Left ventricle myocardium superior (tissue), 1 donor: ENCODE data around the gene ICAM1. TPM values are rescaled to one million over a fixed set of nuclear protein-coding genes. Genes with fewer than 3 reads are reported as not detected.
A peak's percentile ranks its signal among the peaks of the same experiment; 100 is the strongest.
"Not testable (repeated sequence)": the region's sequence is repeated elsewhere in the genome, so short reads cannot be mapped to it uniquely, and the experiment has no call there.

Experiments used
- ATAC-seq: fragments of 200-7000 bp; cut with Tn5 transposase; one replicate; pipeline ENCODE4 v1.9.1; 2020; ENCODE audit warnings: mild to moderate bottlenecking, moderate library complexity
- DNase-seq: peaks from one replicate; pipeline ENCODE4 v3.0.0-alpha.2; 2020
- intact Hi-C: fragments of 100-400 bp; cut with micrococcal nuclease; formaldehyde crosslinking; loops from one replicate; pipeline ENCODE4 v1.11.0; 2022
- total RNA-seq: library from RNA; stranded (reverse); fragmentation: NEBNext Ultra II Directional; extraction: Animal tissue kit (Norgen Biotek cat#: 25700); gene quantifications from one replicate; pipeline ENCODE4 v1.2.1, GENCODE V29; 2021
- donor health status: DM: no; HTN: yes; CAD: no; lungs with severe emphysema.

ICAM1 gene
- total RNA-seq, 1 donor from 2014 or later: 7.3 TPM

- intact Hi-C loops: no loop called here
- DNase-seq (peak; percentile 83), ATAC-seq (peak; percentile 84)
Measured at GRCh38 chr19:10238172-10238783, 32.6 kb upstream of the ICAM1 start.

DNA sequence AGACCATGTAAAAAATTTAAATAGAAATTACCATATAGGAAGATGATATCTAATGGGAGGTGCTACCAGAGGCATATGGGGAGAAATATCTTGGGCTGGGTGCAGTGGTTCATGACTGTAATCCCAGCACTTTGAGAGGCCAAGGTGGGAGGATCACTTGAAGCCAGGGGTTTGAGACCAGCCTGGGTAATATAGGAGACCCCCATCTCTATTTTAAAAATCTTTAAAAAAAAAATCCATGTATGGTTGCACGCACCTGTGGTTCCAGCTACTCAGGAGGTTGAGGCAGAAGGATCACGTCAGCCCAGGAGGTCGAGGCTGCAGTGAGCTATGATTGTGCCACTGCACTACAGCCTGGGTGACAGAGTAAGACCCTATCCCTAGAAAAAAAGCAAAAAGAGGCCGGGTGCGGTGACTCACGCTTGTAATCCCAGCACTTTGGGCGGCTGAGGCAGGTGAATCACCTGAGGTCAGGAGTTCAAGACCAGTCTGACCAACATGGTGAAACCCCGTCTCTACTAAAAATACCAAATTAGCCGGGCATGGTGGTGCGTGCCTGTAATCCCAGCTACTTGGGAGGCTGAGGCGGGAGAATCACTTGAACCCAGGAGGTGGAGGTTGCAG lies 29.0 kb upstream of the ICAM1 start:
- intact Hi-C loops, ATAC-seq, DNase-seq: not testable (repeated sequence)

GRCh38 chr19:10243606-10244005 lies 27.3 kb upstream of the ICAM1 start:
- intact Hi-C loops: no loop called here
- ATAC-seq: no peak
- DNase-seq: no peak

DNA sequence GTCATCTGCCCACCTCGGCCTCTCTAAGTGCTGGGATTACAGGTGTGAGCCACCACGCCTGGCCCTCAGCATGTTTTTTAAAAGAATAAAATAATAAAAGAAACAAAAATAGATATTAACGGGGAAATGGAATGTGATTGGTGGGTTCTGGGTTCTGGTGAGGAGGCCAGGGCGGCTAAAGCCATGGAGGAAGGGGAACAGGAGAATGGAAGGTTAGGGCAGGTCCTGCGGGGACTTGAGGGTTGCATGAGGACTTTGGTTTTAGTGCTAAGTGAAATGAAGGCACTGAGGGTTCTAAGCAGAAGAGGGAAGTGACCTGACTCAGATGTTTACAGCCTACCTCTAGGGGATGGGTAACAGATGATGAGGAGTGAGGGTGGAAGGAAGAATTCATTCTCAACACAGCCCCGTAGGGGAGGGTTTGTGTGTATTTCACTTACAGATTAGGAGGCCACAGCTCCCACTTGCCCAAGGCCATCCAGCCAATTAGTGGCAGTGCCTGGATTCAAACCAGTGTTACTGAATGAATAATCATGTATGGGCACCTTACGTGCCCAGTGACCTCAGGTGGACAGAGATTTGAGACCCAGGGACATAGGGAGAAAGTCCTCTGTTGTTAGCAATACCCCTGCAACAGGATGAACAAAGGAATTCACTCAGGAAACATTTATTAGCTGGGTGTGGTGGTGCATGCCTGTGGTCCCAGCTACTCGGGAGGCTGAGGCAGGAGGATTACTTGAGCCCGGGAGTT lies 25.6 kb upstream of the ICAM1 start:
- ATAC-seq: no peak
- no peak for DNase-seq
- intact Hi-C loops: no loop called here

DNA sequence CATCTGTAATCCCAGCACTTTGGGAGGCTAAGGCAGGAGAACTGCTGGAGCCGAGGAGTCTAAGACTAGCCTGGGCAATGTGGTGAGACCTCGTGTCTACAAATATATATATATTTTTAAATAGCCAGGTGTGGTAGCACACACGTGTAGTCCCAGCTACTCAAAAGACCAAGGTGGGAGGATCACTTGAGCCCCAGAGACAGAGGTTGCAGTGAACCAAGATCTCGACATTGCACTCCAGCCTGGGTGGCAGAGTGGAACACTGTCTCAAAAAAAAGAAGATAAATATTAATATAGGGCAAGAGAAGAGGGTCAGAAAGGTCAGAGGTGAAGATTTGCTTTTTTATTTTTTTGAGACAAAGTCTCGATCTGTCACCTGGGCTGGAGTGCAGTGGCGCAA lies 24.4 kb upstream of the ICAM1 start:
- ATAC-seq: no peak
- intact Hi-C loops: no loop called here
- no peak for DNase-seq

DNA sequence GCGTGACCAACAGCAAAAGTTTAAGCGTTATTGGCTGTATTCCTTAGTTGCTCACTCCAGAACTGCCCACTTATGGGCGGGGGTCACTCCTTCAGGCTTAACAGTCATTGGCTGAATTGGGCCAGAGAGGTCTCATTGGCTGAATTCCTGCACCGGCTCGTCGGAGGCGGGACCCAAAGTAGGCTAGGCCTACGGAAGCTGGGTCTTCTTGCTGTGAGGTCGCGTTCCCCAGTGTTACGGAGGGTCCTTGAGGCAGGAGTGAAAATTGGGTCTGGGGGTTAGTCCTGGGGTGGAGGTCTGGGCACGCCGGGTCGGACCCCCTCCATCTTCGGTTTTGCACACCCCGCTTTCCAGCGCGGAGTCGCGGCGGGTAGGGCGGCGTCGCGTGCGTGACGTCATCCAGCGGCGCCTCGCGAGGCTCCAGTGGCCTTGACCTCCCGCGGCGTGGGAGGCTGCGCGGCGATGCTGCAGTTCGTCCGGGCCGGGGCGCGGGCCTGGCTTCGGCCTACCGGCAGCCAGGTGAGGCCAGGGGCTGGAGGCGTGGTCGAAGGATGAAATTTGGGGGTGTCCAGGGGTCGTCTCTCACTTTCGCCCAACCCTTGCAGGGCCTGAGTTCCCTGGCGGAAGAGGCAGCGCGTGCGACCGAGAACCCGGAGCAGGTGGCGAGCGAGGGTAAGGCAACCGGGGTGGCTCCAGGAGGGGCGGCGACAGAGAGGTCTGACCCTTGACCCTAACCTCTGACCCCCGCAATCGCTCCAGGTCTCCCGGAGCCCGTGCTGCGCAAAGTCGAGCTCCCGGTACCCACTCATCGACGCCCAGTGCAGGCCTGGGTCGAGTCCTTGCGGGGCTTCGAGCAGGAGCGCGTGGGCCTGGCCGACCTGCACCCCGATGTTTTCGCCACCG lies 18.9 kb upstream of the ICAM1 start, which contains the start of gene MRPL4:
MRPL4 (plus strand) TSS at position 423 of the 903 bp plus-strand sequence; CDS start at position 463, 40 bp downstream.
- ATAC-seq: peak; percentile 93
- peak; percentile 95 for DNase-seq
- intact Hi-C loops: no loop called here

GRCh38 chr19:10252707-10253106 lies 18.2 kb upstream of the ICAM1 start:
- ATAC-seq (no peak), DNase-seq (no peak)
- intact Hi-C loops: no loop called here

DNA sequence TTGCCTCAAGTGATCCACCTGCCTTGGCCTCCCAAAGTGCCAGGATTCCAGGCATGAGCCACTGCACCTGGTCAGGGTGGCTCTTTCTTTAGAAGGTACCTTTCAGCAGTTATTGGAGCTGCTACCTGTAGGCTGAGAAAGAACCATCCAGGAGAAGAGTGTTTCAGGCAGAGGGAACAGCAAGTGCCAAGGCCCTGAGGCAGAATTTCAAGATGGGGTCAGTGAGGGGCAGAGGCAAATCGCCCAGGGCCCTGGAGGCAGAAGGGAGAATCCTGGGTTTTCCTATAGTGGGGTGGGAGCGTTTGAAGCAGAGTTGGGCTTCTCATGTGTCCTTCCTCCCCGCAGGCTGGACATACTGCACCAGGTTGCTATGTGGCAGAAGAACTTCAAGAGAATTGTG lies 16.7 kb upstream of the ICAM1 start:
- DNase-seq (no peak), ATAC-seq (no peak)
- intact Hi-C loops: no loop called here

- intact Hi-C loops: no loop called here
Measured at GRCh38 chr19:10255358-10255757, 15.6 kb upstream of the ICAM1 start.

DNA sequence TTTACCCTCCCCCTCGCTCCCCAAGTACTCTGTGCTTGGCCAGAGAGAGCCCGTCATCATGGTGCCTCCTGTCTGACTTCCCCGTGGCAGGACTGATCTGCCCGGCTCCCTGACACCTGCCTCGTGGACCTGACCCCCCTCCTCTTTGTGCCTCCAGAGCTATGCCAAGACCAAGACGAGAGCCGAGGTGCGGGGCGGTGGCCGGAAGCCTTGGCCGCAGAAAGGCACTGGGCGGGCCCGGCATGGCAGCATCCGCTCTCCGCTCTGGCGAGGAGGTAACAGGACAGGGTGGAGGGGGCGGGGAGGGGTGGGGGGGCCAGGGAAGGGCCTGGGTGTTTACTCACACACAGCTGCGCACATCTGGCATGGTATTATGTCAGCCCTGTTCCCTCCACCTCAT lies 14.4 kb upstream of the ICAM1 start:
- no peak for DNase-seq
- ATAC-seq: no peak
- intact Hi-C loops: no loop called here

More at GRCh38 chr19:10255358-10255757, 15.6 kb upstream of the ICAM1 start:
- no peak for DNase-seq
- ATAC-seq: no peak

DNA sequence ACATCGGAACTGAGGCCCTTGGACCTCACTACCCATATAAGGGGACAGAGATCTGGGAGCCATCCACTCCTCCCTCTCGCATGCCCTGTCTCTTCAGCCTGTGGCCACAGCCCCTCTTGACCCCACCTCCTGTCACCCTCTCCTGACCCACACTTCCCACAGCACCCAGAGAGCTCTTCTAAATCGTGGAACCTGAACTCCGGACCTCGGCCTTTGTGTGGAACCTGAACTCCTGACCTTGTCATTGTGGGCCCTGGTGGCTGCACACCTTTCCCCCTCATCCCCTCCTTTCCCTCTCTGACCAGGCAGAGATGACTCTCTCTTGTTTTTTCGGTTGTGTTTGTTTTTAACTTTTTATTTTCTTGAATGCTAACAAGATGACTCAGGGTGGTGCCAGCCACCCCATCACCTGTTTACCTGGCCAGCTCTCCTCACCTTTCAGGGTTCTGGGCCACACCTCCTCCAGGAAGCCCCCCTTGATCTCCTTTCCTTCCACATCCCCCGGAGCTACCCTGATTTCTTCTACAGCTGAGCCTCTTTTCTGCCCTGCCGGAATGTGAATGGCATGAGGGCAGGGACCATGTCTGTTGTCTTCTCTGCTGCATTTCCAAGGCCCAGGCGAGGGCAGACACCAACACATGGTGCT lies 13.8 kb upstream of the ICAM1 start:
- DNase-seq (no peak), ATAC-seq (no peak)
- intact Hi-C loops: no loop called here

GRCh38 chr19:10258080-10258710 lies 12.7 kb upstream of the ICAM1 start:
- DNase-seq: no peak
- intact Hi-C loops: no loop called here
- ATAC-seq: peak; percentile 4

GRCh38 chr19:10259162-10259905 lies 11.6 kb upstream of the ICAM1 start:
- DNase-seq (peak; percentile 85), ATAC-seq (peak; percentile 65)
- intact Hi-C loops: no loop called here

DNA sequence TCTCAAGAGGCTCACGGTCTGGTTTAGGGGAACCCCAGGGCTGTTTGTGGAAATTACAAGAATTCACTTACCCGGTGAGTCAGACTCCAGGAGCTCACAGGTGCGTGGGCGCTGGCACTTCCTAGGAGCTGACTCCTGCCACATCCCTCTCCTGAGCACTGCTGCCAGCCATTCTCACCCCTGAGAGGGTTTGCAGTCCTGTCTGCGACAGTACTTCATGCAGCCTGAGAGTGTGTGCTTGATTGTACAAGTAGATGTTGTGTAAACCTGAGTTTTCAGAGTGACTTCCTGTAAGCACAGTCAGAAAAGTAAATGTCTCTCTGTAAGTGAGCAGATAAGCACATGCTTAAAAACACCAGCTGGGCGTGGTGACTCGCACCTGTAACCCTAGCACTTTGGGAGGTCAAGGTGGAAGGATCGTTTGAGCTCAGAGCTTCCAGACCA lies 10.8 kb upstream of the ICAM1 start:
- ATAC-seq (no peak), DNase-seq (no peak)
- intact Hi-C loops: no loop called here

- no peak for ATAC-seq
- DNase-seq: no peak
- intact Hi-C loops: no loop called here
Measured at GRCh38 chr19:10262771-10263170, 8.1 kb upstream of the ICAM1 start.

GRCh38 chr19:10266706-10267105 lies 4.2 kb upstream of the ICAM1 start:
- intact Hi-C loops: loop anchor here (5.0 kb wide), 1 partner anchor 121 kb away; no protein-coding TSS in a partner anchor
- DNase-seq: no peak

DNA sequence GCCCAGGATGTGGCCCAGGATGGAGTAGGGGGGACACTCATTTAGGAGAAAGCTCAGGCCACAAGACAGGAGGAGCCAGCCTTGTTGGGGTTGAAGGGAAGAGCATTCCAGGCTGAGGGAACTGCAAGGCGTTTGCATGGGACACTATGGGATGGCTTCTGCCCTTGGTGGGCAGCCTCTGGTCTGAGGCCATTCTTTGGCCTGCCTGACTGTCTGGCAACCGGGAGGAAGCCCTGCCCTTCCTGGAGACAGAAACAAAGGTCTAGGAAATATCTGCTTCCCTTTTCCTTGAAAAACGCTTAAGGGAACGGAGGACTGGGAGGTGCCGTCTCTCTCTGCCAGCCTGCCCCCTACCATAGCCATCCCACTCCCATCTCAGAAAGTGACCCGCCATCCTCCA lies 2.8 kb upstream of the ICAM1 start:
- intact Hi-C loops: loop anchor here (5.0 kb wide), 1 partner anchor 119 kb away; no protein-coding TSS in a partner anchor
- DNase-seq: peak; percentile 48
- ATAC-seq: peak; percentile 18

More at GRCh38 chr19:10266706-10267105, 4.2 kb upstream of the ICAM1 start:
- no peak for ATAC-seq
